Activated CD4-positive, alpha-beta T cell treated with anti-CD3 and anti-CD28 coated beads, Interleukin-2, amount 50 U/mL, for 24 hours (primary cell): ENCODE results near the gene NMNAT2.
A peak's percentile ranks its signal among the peaks of the same experiment; 100 is the strongest.

Experiments used
- DNase-seq, 2 donors: peaks; one replicate each; pipeline ENCODE4 v3.0.0-alpha.2; 2020; ENCODE audit warnings: low read depth in 1 of 2, low spot score in 1 of 2

The NMNAT2 gene

DNA sequence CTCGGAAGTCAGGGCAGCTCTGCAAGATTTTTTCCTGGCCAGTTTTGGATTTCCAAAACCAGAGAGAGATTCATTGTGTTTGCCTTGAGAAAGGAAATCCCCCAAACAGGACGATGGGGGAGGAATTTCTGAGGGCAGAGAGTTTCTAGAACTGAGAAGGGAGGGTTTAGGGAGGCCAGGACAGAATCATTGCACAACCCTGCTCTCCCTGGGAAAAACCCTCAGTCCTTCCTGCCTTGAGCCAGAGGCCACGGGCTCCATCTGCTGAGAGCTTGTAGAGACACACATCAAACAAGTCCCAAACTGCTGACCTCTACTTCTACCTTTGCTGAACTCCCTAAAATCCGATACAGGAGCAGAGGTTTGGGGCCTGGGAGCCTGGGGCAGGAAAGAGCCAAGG lies 99.7 kb downstream of the NMNAT2 start:
- DNase-seq: no peak

DNA sequence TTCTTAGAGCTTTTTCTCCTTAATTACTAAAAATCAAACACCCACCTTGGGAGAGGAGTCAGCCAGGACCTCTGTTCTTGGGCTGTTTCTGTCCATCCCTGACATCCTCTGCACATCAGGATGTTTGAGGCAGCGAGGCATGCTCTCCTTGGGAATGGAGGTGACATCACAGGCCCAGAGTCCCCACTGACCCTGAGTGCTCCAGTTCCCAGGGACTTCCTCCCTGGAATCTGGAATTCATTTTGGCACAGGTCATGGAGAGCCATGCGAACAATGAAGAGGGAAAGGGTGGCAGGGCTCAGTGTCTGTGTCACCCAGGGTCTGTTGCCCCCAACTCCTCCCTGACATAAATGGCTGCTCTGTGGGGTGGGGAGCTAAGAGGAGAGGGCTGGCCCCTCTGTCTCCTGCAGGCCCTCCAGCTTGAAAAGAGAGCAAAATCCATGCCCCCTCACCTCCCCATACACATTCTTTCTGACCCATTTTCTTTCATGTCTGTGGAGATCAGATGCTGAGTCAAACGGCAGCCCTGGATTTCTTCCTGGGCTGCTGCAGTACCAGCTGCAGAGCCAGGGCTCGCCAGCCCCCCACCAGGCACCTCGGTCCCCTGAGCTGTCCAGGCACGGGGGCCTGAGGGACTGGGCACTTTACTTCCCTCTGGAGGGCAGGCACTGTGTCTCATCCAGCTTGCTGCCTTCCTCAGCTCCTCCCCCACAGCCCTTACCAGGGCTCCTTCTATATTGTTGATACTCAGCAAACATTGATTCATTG lies 102.0 kb downstream of the NMNAT2 start:
- DNase-seq: no peak

- DNase-seq: no peak
Measured at GRCh38 chr1:183313063-183313462, 105.1 kb downstream of the NMNAT2 start.

DNA sequence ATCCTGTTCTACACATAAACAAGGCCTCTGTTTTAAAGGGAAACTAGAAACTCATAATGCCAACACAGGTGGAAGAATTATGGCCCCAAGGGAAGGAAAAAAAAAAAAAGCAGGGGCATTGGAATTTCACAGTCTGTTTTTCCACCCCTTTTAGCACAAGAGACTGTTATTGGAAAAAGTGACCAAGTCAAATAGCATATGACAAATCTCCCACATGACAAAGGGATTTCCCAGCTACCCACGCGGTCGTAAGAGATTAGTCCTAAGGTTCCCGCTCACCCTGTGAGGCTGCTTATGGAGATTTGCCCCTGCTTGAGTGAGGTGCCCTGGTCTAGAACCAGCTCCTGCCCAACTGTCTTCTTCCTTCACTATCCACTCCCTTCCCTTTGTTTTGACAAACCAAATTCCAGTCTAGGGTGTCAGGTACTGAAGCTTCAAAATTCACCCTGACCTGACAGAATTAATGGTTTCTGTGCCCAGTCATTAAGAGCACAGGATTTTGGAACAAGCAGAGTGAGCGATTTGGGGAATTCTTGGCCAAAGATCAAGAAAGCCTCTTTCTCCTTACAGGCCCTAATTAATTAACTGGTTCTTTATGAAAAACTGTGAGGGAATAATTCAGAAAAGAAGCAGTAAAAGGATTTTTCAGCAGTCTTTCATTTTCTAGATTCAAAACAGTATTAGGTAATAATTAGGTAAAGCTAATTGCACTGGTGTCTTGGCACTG lies 107.3 kb downstream of the NMNAT2 start:
- DNase-seq: peak in 1 of 2 donors; percentile 13

DNA sequence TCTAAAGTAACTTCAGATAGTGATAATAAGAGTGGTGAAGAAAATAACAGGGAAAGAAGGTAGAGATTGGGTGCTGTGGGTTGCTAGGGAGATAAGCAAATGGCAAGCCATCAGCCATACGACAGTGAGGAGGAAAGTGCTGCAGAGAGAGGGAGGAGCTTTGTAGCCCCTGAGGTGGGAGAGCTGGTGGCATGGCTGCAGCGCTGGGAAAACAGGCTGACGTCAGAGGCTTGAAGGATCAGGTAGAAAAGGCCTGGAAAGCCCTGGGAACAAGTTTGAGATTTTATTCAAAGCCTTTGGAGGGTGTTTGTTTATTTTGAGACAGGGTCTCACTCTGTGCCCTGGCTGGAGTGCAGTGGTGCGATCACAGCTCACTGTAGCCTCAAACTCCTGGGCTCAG lies 109.5 kb downstream of the NMNAT2 start:
- no peak for DNase-seq

DNA sequence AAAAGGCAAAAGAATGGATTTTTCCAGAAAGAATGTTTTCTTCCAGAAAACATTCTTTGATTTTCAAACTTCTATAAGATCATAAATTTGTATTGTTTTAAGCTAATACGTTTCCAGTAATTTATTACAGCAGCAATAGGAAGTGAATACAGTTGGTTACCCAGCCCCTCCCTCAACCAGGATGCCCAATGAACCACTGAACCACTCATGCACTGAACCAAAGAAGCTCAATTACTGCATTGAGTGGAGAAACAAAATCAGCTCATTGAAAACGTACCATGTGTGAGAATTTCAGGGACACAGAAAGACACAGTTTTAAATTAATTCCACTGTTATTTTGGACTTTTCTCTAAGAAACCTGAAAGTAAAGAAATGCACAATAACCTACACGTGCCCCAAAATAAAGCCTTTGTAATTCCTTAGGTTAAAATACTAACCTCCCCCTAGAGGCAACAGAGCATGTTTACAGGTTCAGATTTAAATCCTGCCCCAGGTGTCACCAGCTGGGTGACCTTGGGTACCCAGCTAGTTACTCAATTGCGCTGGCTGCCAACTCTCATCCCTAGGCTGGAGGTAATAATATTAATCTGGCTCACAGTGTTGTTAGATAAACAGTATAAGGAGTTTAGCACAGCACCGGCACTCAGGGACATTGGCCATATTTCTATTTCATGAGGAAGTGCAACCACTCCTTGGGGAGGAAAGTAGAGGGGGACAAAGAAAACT lies 111.7 kb downstream of the NMNAT2 start:
- no peak for DNase-seq

DNA sequence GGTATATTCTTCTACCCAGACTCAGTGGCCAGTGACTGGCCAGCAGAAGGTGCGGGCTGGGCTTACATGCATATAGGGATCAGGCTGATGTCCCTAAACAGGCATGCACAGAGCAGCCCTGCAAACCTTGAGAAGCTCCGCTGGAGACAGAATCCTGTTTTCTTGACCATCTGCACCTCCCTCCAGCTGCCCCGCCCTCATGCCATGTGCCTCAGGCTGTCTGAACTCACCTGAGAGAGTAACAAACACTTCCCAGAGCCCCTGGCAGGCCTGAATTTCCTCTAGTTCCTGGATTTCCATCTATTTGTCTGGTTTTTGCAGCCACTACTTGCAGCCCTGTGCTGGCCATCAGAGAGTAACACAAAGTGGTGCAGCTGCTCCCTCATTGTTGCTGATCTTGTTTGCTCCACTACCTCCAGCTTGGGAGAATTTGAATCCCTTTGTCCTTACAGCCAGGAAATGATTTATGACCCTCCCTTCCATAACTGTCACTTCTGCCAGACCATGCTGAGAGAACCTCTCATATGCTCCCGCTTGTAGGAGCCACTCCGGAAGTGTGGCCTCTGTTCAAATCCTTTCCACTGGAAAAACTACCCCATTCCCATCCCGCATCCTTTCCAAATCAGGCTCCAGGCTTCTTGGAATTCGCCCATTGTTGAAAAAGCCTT lies 113.6 kb downstream of the NMNAT2 start:
- DNase-seq: no peak

DNA sequence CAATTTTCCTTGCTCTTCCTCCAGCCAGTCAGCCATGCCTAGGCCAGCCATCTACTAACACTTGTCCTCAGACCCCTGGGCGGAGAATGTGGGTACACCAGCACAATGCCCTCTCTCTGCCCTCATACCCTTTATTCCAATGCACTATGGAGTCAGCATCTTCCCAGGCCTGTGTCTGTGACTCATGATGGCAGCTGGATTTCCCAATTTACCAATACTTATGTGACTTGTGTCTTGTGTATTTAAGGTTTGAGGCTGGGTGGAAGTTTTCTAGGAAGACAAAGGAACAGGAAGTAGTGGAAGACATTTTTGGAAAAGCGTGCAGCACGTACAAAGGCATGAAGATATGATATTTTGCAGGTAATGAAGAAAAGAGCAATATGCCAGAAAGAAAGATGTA lies 114.3 kb downstream of the NMNAT2 start:
- DNase-seq: no peak

GRCh38 chr1:183303323-183303645 lies 114.9 kb downstream of the NMNAT2 start:
- no peak for DNase-seq

GRCh38 chr1:183302452-183303322 lies 115.5 kb downstream of the NMNAT2 start:
- no peak for DNase-seq

- DNase-seq: no peak
Measured at GRCh38 chr1:183301239-183301638, 116.9 kb downstream of the NMNAT2 start.

- no peak for DNase-seq
Measured at GRCh38 chr1:183300828-183301227, 117.4 kb downstream of the NMNAT2 start.

GRCh38 chr1:183300395-183300794 lies 117.8 kb downstream of the NMNAT2 start:
- no peak for DNase-seq

DNA sequence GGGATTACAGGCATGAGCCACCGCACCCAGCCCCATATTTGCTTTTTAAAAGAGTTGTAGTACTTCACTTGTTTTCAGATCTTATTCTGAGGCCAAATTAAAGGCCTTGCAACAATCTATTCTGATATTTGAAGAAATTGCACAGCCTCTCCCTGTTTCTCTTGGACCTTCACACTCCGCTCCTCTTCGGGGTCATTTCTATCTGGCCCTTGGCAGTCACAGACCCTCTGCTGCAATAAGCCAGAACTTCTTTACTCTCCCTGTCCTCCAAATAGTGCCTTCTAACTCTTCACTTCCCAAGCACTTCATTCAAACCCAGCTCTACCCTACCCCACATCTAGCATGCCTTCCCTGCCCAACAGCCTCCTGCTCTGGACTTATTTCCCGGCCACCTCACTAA lies 121.4 kb downstream of the NMNAT2 start:
- no peak for DNase-seq

- no peak for DNase-seq
Measured at GRCh38 chr1:183295521-183295920, 122.7 kb downstream of the NMNAT2 start.

DNA sequence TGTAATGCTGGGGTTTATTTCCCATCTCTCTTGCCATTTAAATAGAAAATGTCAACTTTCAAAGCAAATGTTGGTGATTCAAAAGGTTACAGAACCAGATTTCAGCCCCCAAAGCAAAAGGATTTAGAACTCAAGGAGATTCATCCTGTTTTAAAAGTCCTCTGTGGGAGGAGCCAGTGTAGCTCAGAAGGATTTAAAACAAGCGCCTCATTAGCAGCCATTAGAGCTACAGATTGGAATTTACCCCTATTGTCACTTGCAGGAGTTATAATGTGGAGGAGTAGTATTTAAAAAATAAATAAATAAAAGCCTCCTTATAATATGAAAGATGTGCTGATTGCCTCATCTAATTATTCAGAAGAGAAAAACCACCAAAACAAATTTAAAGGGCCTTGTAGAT lies 124.3 kb downstream of the NMNAT2 start:
- DNase-seq: no peak

- DNase-seq: no peak
Measured at GRCh38 chr1:183293241-183293640, 124.9 kb downstream of the NMNAT2 start.

DNA sequence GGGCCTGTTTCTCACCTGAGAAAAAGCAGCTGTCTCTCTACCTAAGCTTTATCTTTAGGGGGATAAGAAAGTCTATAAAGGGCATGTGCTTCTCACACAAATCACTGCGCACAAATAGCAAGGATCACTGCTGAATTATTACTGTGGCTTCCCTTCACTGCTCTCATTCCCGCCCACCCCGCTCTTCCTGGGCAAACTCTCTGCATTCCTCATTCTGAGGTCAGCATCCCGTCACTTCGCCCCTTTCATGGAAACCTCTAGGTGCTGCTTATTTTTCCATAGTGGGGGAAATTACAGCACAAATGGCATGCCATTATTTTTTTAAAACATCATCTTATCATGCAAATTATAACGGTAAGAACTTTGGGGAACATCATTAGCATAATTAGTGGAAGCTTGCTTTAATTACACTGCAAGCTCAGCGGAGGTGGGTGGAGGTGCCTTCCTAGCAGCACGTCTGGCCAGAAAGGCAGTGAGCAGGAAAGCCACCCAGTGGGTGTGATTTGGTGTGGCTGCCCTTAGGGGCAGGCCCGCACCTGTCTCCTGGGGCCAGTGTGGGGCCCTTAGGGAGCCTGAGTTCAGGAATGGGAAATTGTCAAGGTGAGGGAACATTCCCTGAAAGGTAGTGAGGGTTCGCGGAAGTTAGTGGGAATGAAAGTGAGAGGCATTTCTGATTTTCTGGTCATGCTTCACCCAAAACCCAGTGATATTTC lies 126.2 kb downstream of the NMNAT2 start:
- no peak for DNase-seq

GRCh38 chr1:183291216-183291762 lies 126.9 kb downstream of the NMNAT2 start:
- no peak for DNase-seq

GRCh38 chr1:183290628-183291027 lies 127.6 kb downstream of the NMNAT2 start:
- no peak for DNase-seq
